ENCODE results near the gene CTSA.

The CTSA gene

GRCh38 chr20:45944151-45944964, 53.2 kb downstream of the CTSA start:
- DNase-seq = peak; percentile 8 to 21

GRCh38 chr20:45944965-45945677, 54.0 kb downstream of the CTSA start:
- no peak for DNase-seq

GRCh38 chr20:45945678-45946148, 54.6 kb downstream of the CTSA start:
- DNase-seq = peak in 1 of 2 donors; percentile 23

- DNase-seq = peak; percentile 51 to 76
These were observed 55.2 kb downstream of the CTSA start for GRCh38 chr20:45946149-45946970.

- no peak for DNase-seq
These were observed 56.2 kb downstream of the CTSA start for GRCh38 chr20:45947110-45947866.

- DNase-seq = no peak
These were observed 57.2 kb downstream of the CTSA start for GRCh38 chr20:45948261-45948733.

All from CD4-positive, alpha-beta T cell treated with Interferon alpha-2 for 1 hour (primary cell).